NK-92 treated with Interleukin-12 subunit alpha and Interleukin-12 subunit beta, amount 100 ng/mL, for 24 hours (cell line): ENCODE measurements around the gene PLA2G4E.

Experiments
- DNase-seq: peaks from one replicate; lab custom pipeline; 2025; lab: John Stamatoyannopoulos, UW

Gene PLA2G4E

GRCh38 chr15:41933771-41934170 lies 87.1 kb downstream of the PLA2G4E start:
- no peak for DNase-seq

- no peak for DNase-seq
These were observed 87.5 kb downstream of the PLA2G4E start for GRCh38 chr15:41933326-41933725.

GRCh38 chr15:41932511-41933289 lies 88.1 kb downstream of the PLA2G4E start:
- DNase-seq: no peak

GRCh38 chr15:41932101-41932500 lies 88.7 kb downstream of the PLA2G4E start:
- no peak for DNase-seq
